GM12878 (cell line): ENCODE results near the gene IGSF11. TPM values are rescaled to one million over a fixed set of nuclear protein-coding genes. Genes with fewer than 3 reads are reported as not detected.

Experiments used
- BHLHE40 ChIP-seq, 2 experiments: fragments of 450-650 bp in 1 of 2; IDR thresholded peaks; 2 replicates each; pipeline ENCODE4 v1.6.1; 2011 to 2017; ENCODE audit warnings: low read depth in 2 of 2, borderline replicate concordance in 1 of 2, improper control_type of control experiment in 1 of 2, low read length in 1 of 2, mild to moderate bottlenecking in 1 of 2
- CBX5 ChIP-seq: sonication (generic); IDR thresholded peaks from 2 replicates; pipeline ENCODE4 v1.6.1; 2016; ENCODE audit warnings: low read depth, moderate library complexity, mild to moderate bottlenecking, inconsistent platforms
- EP300 ChIP-seq, 2 experiments: fragments of 150-350 bp in 1 of 2; IDR thresholded peaks; 2 replicates each; pipeline ENCODE4 v1.6.1; 2011 to 2012; ENCODE audit warnings: low read depth in 2 of 2, low read length in 2 of 2, borderline replicate concordance in 1 of 2, improper control_type of control experiment in 1 of 2, inconsistent platforms in 1 of 2; ENCODE audit not compliant: control insufficient read depth in 1 of 2
- ETV6 ChIP-seq, 2 experiments: fragments of 450-650 bp in 1 of 2; IDR thresholded peaks in 1 of 2; conservative IDR thresholded peaks in 1 of 2; 2 replicates each; pipeline ENCODE4 v1.6.1; 2014; ENCODE audit warnings: antibody characterized with exemption in 1 of 2, borderline replicate concordance in 1 of 2, low read depth in 1 of 2, mild to moderate bottlenecking in 1 of 2, moderate library complexity in 1 of 2
- LARP7 ChIP-seq: fragments of 450-650 bp; IDR thresholded peaks from 2 replicates; pipeline ENCODE4 v1.6.1; 2017; ENCODE audit warnings: mild to moderate bottlenecking
- MEF2B ChIP-seq: fragments of 450-650 bp; IDR thresholded peaks from 2 replicates; pipeline ENCODE4 v1.6.1; 2018; ENCODE audit warnings: mild to moderate bottlenecking, moderate library complexity; ENCODE audit not compliant: partially characterized antibody, poor library complexity, severe bottlenecking
- MTA3 ChIP-seq: IDR thresholded peaks from 2 replicates; pipeline ENCODE4 v1.6.1; 2012; ENCODE audit warnings: low read length, inconsistent platforms, borderline replicate concordance
- NR2F1 ChIP-seq: fragments of 450-650 bp; conservative IDR thresholded peaks from 2 replicates; pipeline ENCODE4 v1.6.1; 2017; ENCODE audit warnings: mild to moderate bottlenecking
- POLR2AphosphoS2 ChIP-seq: IDR thresholded peaks from 2 replicates; pipeline ENCODE4 v1.6.1; 2011; ENCODE audit warnings: low read depth, mild to moderate bottlenecking, low read length, improper control_type of control experiment, moderate library complexity
- RB1 ChIP-seq: fragments of 450-650 bp; formaldehyde crosslinking; IDR thresholded peaks from 2 replicates; pipeline ENCODE4 v1.6.1; 2017; ENCODE audit warnings: mild to moderate bottlenecking, borderline replicate concordance
- RELA ChIP-seq: fragments of 450-650 bp; IDR thresholded peaks from 2 replicates; pipeline ENCODE4 v1.8.0; 2014; ENCODE audit warnings: borderline replicate concordance; ENCODE audit not compliant: partially characterized antibody
- SIX5 ChIP-seq: IDR thresholded peaks from 2 replicates; pipeline ENCODE4 v1.6.1; 2011; ENCODE audit warnings: mild to moderate bottlenecking, low read depth, low read length, moderate library complexity; ENCODE audit not compliant: severe bottlenecking
- SMC3 ChIP-seq: IDR thresholded peaks from 2 replicates; pipeline ENCODE4 v1.6.1; 2011; ENCODE audit warnings: low read length, improper control_type of control experiment, borderline replicate concordance
- polyA plus RNA-seq, 11 experiments: library from polyadenylated mRNA; depleted of rRNA in 4 of 11; unstranded in 6 of 11; stranded (reverse) in 5 of 11; fragments of >200 nt; fragmentation: Nextera tagmentation in 4 of 11; fragmentation: Illumina TruSeq in 1 of 11; extraction: Ambion mirVana in 4 of 11; extraction: Trizol in 1 of 11; gene quantifications; 1 replicate in 1 of 11; 2 replicates in 10 of 11; pipeline versions ENCODE4 v1.2.1 to v1.2.3, GENCODE V29; 2011 to 2016; ENCODE audit warnings: inconsistent platforms in 2 of 11, missing spikeins in 2 of 11, low read depth in 1 of 11
- total RNA-seq, 4 experiments: library from RNA; depleted of rRNA in 3 of 4; stranded (reverse); fragments of >200 nt in 3 of 4; fragmentation: Illumina TruSeq in 1 of 4; extraction: Trizol in 1 of 4; gene quantifications; 2 replicates each; pipeline versions ENCODE4 v1.2.1 to v1.2.3, GENCODE V29; 2013 to 2021
- TF ChIP-seq, protein P1 (sequence below): fragments of 450-650 bp; IDR thresholded peaks from 2 replicates; pipeline ENCODE4 v1.6.1; 2018; ENCODE audit warnings: borderline replicate concordance, mild to moderate bottlenecking; ENCODE audit not compliant: partially characterized antibody
- TF ChIP-seq, protein P2 (sequence below): fragments of 150-350 bp; IDR thresholded peaks from 2 replicates; pipeline ENCODE4 v1.6.1; 2014; ENCODE audit warnings: mild to moderate bottlenecking, low read depth, low read length

IGSF11 gene
- total and polyA plus RNA-seq, 10 of the 15 experiments (the other 5 are each of a cell fraction or from before 2014, with no cell fraction given), result 0.03 TPM; not detected in 9

DNA sequence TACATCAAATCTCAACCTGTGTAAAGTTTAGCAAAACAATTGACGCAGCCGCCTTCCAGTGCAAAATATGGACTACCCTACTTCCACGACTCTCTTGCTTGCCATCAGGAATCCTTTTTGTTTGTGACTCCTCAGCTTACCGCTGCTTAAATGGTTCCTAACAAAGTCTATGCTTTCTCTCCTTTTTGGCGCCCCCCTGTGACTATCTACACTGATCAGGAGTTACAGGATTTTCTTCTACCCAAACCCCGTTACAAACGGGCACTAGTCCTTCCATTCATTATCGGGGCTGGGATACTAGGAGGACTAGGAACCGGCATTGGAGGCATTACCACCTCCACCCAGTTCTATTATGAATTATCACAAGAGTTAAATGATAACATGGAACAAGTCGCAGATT, 184.0 kb downstream of the IGSF11 start (continued):
- TF ChIP-seq EP300 (IDR thresholded peaks at IDR 0.05; ENCODE audit: borderline replicate concordance in 1 of 2, control insufficient read depth in 1 of 2, low read depth in 2 of 2, low read length in 2 of 2), result no peak
- TF ChIP-seq ETV6 (conservative IDR thresholded peaks at IDR 0.05 in 1 of 2, IDR thresholded peaks at IDR 0.05 in 1 of 2; ENCODE audit: borderline replicate concordance in 1 of 2, low read depth in 1 of 2), result no peak
- TF ChIP-seq SMC3, result no peak
- TF ChIP-seq RELA, result no peak
- TF ChIP-seq, protein P1, sequence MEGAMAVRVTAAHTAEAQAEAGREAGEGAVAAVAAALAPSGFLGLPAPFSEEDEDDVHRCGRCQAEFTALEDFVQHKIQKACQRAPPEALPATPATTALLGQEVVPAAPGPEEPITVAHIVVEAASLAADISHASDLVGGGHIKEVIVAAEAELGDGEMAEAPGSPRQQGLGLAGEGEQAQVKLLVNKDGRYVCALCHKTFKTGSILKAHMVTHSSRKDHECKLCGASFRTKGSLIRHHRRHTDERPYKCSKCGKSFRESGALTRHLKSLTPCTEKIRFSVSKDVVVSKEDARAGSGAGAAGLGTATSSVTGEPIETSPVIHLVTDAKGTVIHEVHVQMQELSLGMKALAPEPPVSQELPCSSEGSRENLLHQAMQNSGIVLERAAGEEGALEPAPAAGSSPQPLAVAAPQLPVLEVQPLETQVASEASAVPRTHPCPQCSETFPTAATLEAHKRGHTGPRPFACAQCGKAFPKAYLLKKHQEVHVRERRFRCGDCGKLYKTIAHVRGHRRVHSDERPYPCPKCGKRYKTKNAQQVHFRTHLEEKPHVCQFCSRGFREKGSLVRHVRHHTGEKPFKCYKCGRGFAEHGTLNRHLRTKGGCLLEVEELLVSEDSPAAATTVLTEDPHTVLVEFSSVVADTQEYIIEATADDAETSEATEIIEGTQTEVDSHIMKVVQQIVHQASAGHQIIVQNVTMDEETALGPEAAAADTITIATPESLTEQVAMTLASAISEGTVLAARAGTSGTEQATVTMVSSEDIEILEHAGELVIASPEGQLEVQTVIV, result no peak
- TF ChIP-seq LARP7, result no peak
- TF ChIP-seq BHLHE40 (IDR thresholded peaks at IDR 0.05; ENCODE audit: borderline replicate concordance in 1 of 2, low read depth in 2 of 2, low read length in 1 of 2), result no peak
- no peak for TF ChIP-seq MTA3
- TF ChIP-seq, protein P2, sequence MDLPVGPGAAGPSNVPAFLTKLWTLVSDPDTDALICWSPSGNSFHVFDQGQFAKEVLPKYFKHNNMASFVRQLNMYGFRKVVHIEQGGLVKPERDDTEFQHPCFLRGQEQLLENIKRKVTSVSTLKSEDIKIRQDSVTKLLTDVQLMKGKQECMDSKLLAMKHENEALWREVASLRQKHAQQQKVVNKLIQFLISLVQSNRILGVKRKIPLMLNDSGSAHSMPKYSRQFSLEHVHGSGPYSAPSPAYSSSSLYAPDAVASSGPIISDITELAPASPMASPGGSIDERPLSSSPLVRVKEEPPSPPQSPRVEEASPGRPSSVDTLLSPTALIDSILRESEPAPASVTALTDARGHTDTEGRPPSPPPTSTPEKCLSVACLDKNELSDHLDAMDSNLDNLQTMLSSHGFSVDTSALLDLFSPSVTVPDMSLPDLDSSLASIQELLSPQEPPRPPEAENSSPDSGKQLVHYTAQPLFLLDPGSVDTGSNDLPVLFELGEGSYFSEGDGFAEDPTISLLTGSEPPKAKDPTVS, result no peak
- no peak for TF ChIP-seq NR2F1
- no peak for TF ChIP-seq RB1
- TF ChIP-seq CBX5, result no peak
- TF ChIP-seq SIX5, result no peak
- TF ChIP-seq MEF2B, result no peak
- TF ChIP-seq POLR2AphosphoS2, result no peak

Other genes with a start within 250 kb of the IGSF11 start
- not detected in 2 replicates for gene TEX55, start 111.3 kb upstream of the IGSF11 start, total RNA-seq (2014; rRNA removed)
- not detected in 2 replicates for gene TEX55, start 111.3 kb upstream of the IGSF11 start, total RNA-seq (2014; rRNA removed; fragmentation: Illumina TruSeq; extraction: Trizol)
- not detected in 2 replicates for gene TEX55, start 111.3 kb upstream of the IGSF11 start, total RNA-seq (2021)
- gene TEX55, start 111.3 kb upstream of the IGSF11 start, polyA plus RNA-seq (2011; rRNA removed), result not detected in 2 replicates
- gene TEX55, start 111.3 kb upstream of the IGSF11 start, polyA plus RNA-seq (2014; fragmentation: Illumina TruSeq; extraction: Trizol), result not detected in 2 replicates
- not detected for gene TEX55, start 111.3 kb upstream of the IGSF11 start, polyA plus RNA-seq (2014; fragmentation: Nextera tagmentation; extraction: Ambion mirVana)
- gene TEX55, start 111.3 kb upstream of the IGSF11 start, polyA plus RNA-seq (2014; rRNA removed), result not detected in 2 replicates
- gene TEX55, start 111.3 kb upstream of the IGSF11 start, polyA plus RNA-seq (2016; fragmentation: Nextera tagmentation; extraction: Ambion mirVana), result not detected
- gene UPK1B, start 138.8 kb upstream of the IGSF11 start, total RNA-seq (2014; rRNA removed), result not detected in 2 replicates
- gene UPK1B, start 138.8 kb upstream of the IGSF11 start, total RNA-seq (2014; rRNA removed; fragmentation: Illumina TruSeq; extraction: Trizol), result not detected in 2 replicates
- gene UPK1B, start 138.8 kb upstream of the IGSF11 start, total RNA-seq (2021), result not detected in 2 replicates
- not detected in 2 replicates for gene UPK1B, start 138.8 kb upstream of the IGSF11 start, polyA plus RNA-seq (2011; rRNA removed)
- gene UPK1B, start 138.8 kb upstream of the IGSF11 start, polyA plus RNA-seq (2014; fragmentation: Illumina TruSeq; extraction: Trizol), result not detected in 2 replicates
- gene UPK1B, start 138.8 kb upstream of the IGSF11 start, polyA plus RNA-seq (2014; fragmentation: Nextera tagmentation; extraction: Ambion mirVana), result not detected
- not detected in 2 replicates for gene UPK1B, start 138.8 kb upstream of the IGSF11 start, polyA plus RNA-seq (2014; rRNA removed)
- not detected for gene UPK1B, start 138.8 kb upstream of the IGSF11 start, polyA plus RNA-seq (2016; fragmentation: Nextera tagmentation; extraction: Ambion mirVana)
- gene B4GALT4, start 206.0 kb upstream of the IGSF11 start, total RNA-seq (2014; rRNA removed), result 10.8 and 11.9 TPM in 2 replicates
- gene B4GALT4, start 206.0 kb upstream of the IGSF11 start, total RNA-seq (2014; rRNA removed; fragmentation: Illumina TruSeq; extraction: Trizol), result 10.6 and 11.7 TPM in 2 replicates
- 12.4 and 13.0 TPM in 2 replicates for gene B4GALT4, start 206.0 kb upstream of the IGSF11 start, total RNA-seq (2021)
- 16.6 and 18.7 TPM in 2 replicates for gene B4GALT4, start 206.0 kb upstream of the IGSF11 start, polyA plus RNA-seq (2011; rRNA removed)
- 8.8 and 12.9 TPM in 2 replicates for gene B4GALT4, start 206.0 kb upstream of the IGSF11 start, polyA plus RNA-seq (2014; fragmentation: Illumina TruSeq; extraction: Trizol)
- gene B4GALT4, start 206.0 kb upstream of the IGSF11 start, polyA plus RNA-seq (2014; fragmentation: Nextera tagmentation; extraction: Ambion mirVana), result 10 to 100 TPM; 13.8 to 15.4 TPM
- gene B4GALT4, start 206.0 kb upstream of the IGSF11 start, polyA plus RNA-seq (2014; rRNA removed), result 9.0 and 11.7 TPM in 2 replicates
- gene B4GALT4, start 206.0 kb upstream of the IGSF11 start, polyA plus RNA-seq (2016; fragmentation: Nextera tagmentation; extraction: Ambion mirVana), result 10 to 100 TPM; 15.6 to 16.7 TPM